GM13976 (cell line): ENCODE measurements around the gene KDM4C.

ENCODE experiments used
- DNase-seq: peaks from one replicate; pipeline ENCODE4 v3.0.0; 2012; ENCODE audit warnings: low spot score
- CTCF ChIP-seq: IDR thresholded peaks from 2 replicates; pipeline ENCODE4 v1.5.1; 2012; ENCODE audit warnings: borderline replicate concordance, mild to moderate bottlenecking; ENCODE audit not compliant: insufficient read depth; ENCODE audit errors: extremely low read depth, missing control alignments, control extremely low read depth
- in situ Hi-C: fragments of 300-500 bp; cut with MboI; formaldehyde crosslinking; loops from one replicate; pipeline ENCODE4 v1.12.0; 2022; ENCODE audit warnings: low sequenced_read_pairs, mixed read lengths, inconsistent platforms; ENCODE audit not compliant: unreplicated experiment

The KDM4C gene

GRCh38 chr9:6931913-6932312 lies 174.1 kb downstream of the KDM4C start:
- no peak for DNase-seq
- in situ Hi-C loops: no loop called here
- no peak for TF ChIP-seq CTCF

- no peak for TF ChIP-seq CTCF
- no peak for DNase-seq
- in situ Hi-C loops: no loop called here
Observed at GRCh38 chr9:6936103-6936502, 178.3 kb downstream of the KDM4C start.

GRCh38 chr9:6937209-6937608 lies 179.4 kb downstream of the KDM4C start:
- no peak for DNase-seq
- TF ChIP-seq CTCF: no peak
- in situ Hi-C loops: no loop called here

- DNase-seq: no peak
- TF ChIP-seq CTCF: no peak
- in situ Hi-C loops: no loop called here
Observed at GRCh38 chr9:6938447-6938846, 180.7 kb downstream of the KDM4C start.

GRCh38 chr9:6938873-6939272 lies 181.1 kb downstream of the KDM4C start:
- no peak for TF ChIP-seq CTCF
- DNase-seq: no peak
- in situ Hi-C loops: no loop called here

- no peak for TF ChIP-seq CTCF
- no peak for DNase-seq
- in situ Hi-C loops: no loop called here
Observed at GRCh38 chr9:6941501-6941900, 183.7 kb downstream of the KDM4C start.

- DNase-seq: no peak
- TF ChIP-seq CTCF: no peak
- in situ Hi-C loops: no loop called here
Observed at GRCh38 chr9:6942406-6942805, 184.6 kb downstream of the KDM4C start.
